ENCODE data around the gene FHOD3.
"Not testable (repeated sequence)": the region's sequence is repeated elsewhere in the genome, so short reads cannot be mapped to it uniquely, and the experiment has no call there.

Gene FHOD3

GRCh38 chr18:36455931-36456330, 158.4 kb downstream of the FHOD3 start:
- no peak for DNase-seq

GRCh38 chr18:36456622-36457021, 159.1 kb downstream of the FHOD3 start:
- DNase-seq: no peak

- DNase-seq: no peak
Observed at GRCh38 chr18:36457683-36458082, 160.2 kb downstream of the FHOD3 start.

GRCh38 chr18:36458306-36458705, 160.8 kb downstream of the FHOD3 start:
- no peak for DNase-seq

GRCh38 chr18:36459203-36459602, 161.7 kb downstream of the FHOD3 start:
- no peak for DNase-seq

- DNase-seq: no peak
Observed at GRCh38 chr18:36459786-36460185, 162.3 kb downstream of the FHOD3 start.

- DNase-seq: no peak
Observed at GRCh38 chr18:36460324-36460850, 162.9 kb downstream of the FHOD3 start.

GRCh38 chr18:36460854-36461253, 163.3 kb downstream of the FHOD3 start:
- no peak for DNase-seq

GRCh38 chr18:36461551-36461987, 164.1 kb downstream of the FHOD3 start:
- no peak for DNase-seq

- DNase-seq: not testable (repeated sequence)
Observed at GRCh38 chr18:36463516-36463915, 166.0 kb downstream of the FHOD3 start.

- DNase-seq: no peak
Observed at GRCh38 chr18:36464126-36464651, 166.7 kb downstream of the FHOD3 start.

GRCh38 chr18:36465276-36465675, 167.8 kb downstream of the FHOD3 start:
- DNase-seq: no peak

GRCh38 chr18:36465970-36466369, 168.5 kb downstream of the FHOD3 start:
- DNase-seq: no peak

- DNase-seq: no peak
Observed at GRCh38 chr18:36467614-36468013, 170.1 kb downstream of the FHOD3 start.

- DNase-seq: no peak
Observed at GRCh38 chr18:36468161-36468560, 170.6 kb downstream of the FHOD3 start.

- DNase-seq: no peak
Observed at GRCh38 chr18:36469461-36469860, 171.9 kb downstream of the FHOD3 start.

- DNase-seq: no peak
Observed at GRCh38 chr18:36470896-36471295, 173.4 kb downstream of the FHOD3 start.

GRCh38 chr18:36471393-36471792, 173.9 kb downstream of the FHOD3 start:
- no peak for DNase-seq

GRCh38 chr18:36476433-36476832, 178.9 kb downstream of the FHOD3 start:
- no peak for DNase-seq

GRCh38 chr18:36477776-36478175, 180.3 kb downstream of the FHOD3 start:
- no peak for DNase-seq

- no peak for DNase-seq
Observed at GRCh38 chr18:36481201-36481657, 183.7 kb downstream of the FHOD3 start.

- no peak for DNase-seq
Observed at GRCh38 chr18:36481935-36482334, 184.4 kb downstream of the FHOD3 start.

GRCh38 chr18:36484591-36484990, 187.1 kb downstream of the FHOD3 start:
- no peak for DNase-seq

- no peak for DNase-seq
Observed at GRCh38 chr18:36485772-36486171, 188.3 kb downstream of the FHOD3 start.

GRCh38 chr18:36488131-36488530, 190.6 kb downstream of the FHOD3 start:
- no peak for DNase-seq

Data from stimulated activated CD4-positive, alpha-beta T cell treated with anti-CD3 and anti-CD28 coated beads, Interleukin-2, amount 100 ng/mL, for 48 hours (primary cell).